Trophoblast cell (in vitro differentiated cells and primary cell): Measurements from ENCODE around the gene OR4E1.

Source experiments
- DNase-seq, 2 donors: peaks; one replicate each; pipeline ENCODE4 v3.0.0-alpha.2; 2016
- H2AFZ ChIP-seq: 2 replicates; pipeline ENCODE4 v1.6.1; 2013; ENCODE audit warnings: low read length, moderate library complexity, mild to moderate bottlenecking; ENCODE audit not compliant: insufficient read depth, poor library complexity
- H2AK5ac ChIP-seq: 2 replicates; pipeline ENCODE4 v1.6.1; 2013; ENCODE audit warnings: mild to moderate bottlenecking, low read length
- H2BK120ac ChIP-seq: 2 replicates; pipeline ENCODE4 v1.6.1; 2013; ENCODE audit warnings: low read length, mild to moderate bottlenecking, moderate library complexity; ENCODE audit not compliant: insufficient read depth, poor library complexity
- H2BK12ac ChIP-seq: 2 replicates; pipeline ENCODE4 v1.6.1; 2013; ENCODE audit warnings: mild to moderate bottlenecking, low read length, moderate library complexity
- H2BK5ac ChIP-seq: 2 replicates; pipeline ENCODE4 v1.6.1; 2013; ENCODE audit warnings: low read length, low read depth, moderate library complexity, mild to moderate bottlenecking; ENCODE audit not compliant: poor library complexity
- H3K14ac ChIP-seq: 2 replicates; pipeline ENCODE4 v1.6.1; 2013; ENCODE audit warnings: mild to moderate bottlenecking, low read length
- H3K18ac ChIP-seq: 2 replicates; pipeline ENCODE4 v1.6.1; 2013; ENCODE audit warnings: mild to moderate bottlenecking, low read length
- H3K23ac ChIP-seq: 2 replicates; pipeline ENCODE4 v1.6.1; 2013; ENCODE audit warnings: low read length
- H3K27ac ChIP-seq: 2 replicates; pipeline ENCODE4 v1.5.1; 2013; ENCODE audit warnings: low read depth, mild to moderate bottlenecking, inconsistent platforms, low read length, moderate library complexity
- H3K27me3 ChIP-seq: 2 replicates; pipeline ENCODE4 v1.6.1; 2013; ENCODE audit warnings: inconsistent platforms, mild to moderate bottlenecking, low read length, moderate library complexity; ENCODE audit not compliant: insufficient read depth
- H3K36me3 ChIP-seq, 2 experiments: 1 replicate in 1 of 2; 2 replicates in 1 of 2; pipeline ENCODE4 v1.6.1; 2013; ENCODE audit warnings: low read length in 2 of 2, mild to moderate bottlenecking in 2 of 2, moderate library complexity in 1 of 2; ENCODE audit not compliant: insufficient read depth in 2 of 2, control insufficient read depth in 1 of 2
- H3K4ac ChIP-seq: 2 replicates; pipeline ENCODE4 v1.6.1; 2013; ENCODE audit warnings: low read depth, mild to moderate bottlenecking, low read length, moderate library complexity
- H3K4me1 ChIP-seq, 2 experiments: 1 replicate in 1 of 2; 2 replicates in 1 of 2; pipeline ENCODE4 v1.6.1; 2013; ENCODE audit warnings: low read length in 2 of 2, mild to moderate bottlenecking in 2 of 2, moderate library complexity in 1 of 2; ENCODE audit not compliant: insufficient read depth in 2 of 2, control insufficient read depth in 1 of 2
- H3K4me2 ChIP-seq: 2 replicates; pipeline ENCODE4 v1.6.1; 2013; ENCODE audit warnings: inconsistent platforms, mild to moderate bottlenecking, low read length, moderate library complexity
- H3K4me3 ChIP-seq: 2 replicates; pipeline ENCODE4 v1.5.1; 2013; ENCODE audit warnings: mild to moderate bottlenecking, low read depth, low read length, inconsistent platforms
- H3K79me1 ChIP-seq: one replicate; pipeline ENCODE4 v1.6.1; 2013; ENCODE audit warnings: low read length
- H3K79me2 ChIP-seq: 2 replicates; pipeline ENCODE4 v1.6.1; 2013; ENCODE audit warnings: low read length, mild to moderate bottlenecking; ENCODE audit not compliant: control insufficient read depth, insufficient read depth, poor library complexity
- H3K9ac ChIP-seq: 2 replicates; pipeline ENCODE4 v1.6.1; 2013; ENCODE audit warnings: mild to moderate bottlenecking, low read length
- H3K9me3 ChIP-seq: 2 replicates; pipeline ENCODE4 v1.6.1; 2013; ENCODE audit warnings: low read depth, mild to moderate bottlenecking, control low read depth, inconsistent platforms, low read length; ENCODE audit not compliant: insufficient read depth
- H4K12ac ChIP-seq: 2 replicates; pipeline ENCODE4 v1.6.1; 2013; ENCODE audit warnings: low read depth, mild to moderate bottlenecking, low read length, moderate library complexity
- H4K8ac ChIP-seq: 2 replicates; pipeline ENCODE4 v1.6.1; 2013; ENCODE audit warnings: low read depth, mild to moderate bottlenecking, low read length, moderate library complexity
- H4K91ac ChIP-seq: one replicate; pipeline ENCODE4 v1.6.1; 2013; ENCODE audit warnings: low read depth, mild to moderate bottlenecking, low read length, moderate library complexity
- WGBS: extraction: QIAGEN DNeasy Blood & Tissue Kit; methylation state at CpG from one replicate; pipeline ENCODE4 v1.1.7; 2013; ENCODE audit warnings: missing lambda C conversion rate; ENCODE audit not compliant: insufficient read length, insufficient coverage; ENCODE audit errors: extremely low coverage; 5-methylcytosine and 5-hydroxymethylcytosine counted together

OR4E1 gene

DNA sequence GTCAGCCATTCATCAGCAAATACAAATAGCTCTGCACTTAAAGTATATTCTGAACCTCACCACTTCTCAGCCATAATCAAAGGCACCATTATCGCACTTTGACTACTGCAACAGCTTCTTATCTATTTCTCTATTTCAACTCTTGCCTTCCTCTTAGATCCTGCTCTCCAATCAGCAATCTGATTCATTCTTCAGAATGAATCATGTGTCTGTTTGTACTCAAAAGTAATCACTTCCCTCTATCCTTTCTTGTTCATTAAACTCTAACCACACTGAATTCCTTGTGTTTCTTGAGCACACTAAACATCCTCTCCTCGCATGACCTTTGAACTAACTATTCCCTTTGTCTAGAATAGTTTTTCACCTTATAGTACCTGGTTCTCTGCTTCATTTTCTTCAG lies 12.8 kb upstream of the OR4E1 start:
- no peak overlapping the region for H4K91ac ChIP-seq
- no peak for DNase-seq
- no peak overlapping the region for H4K8ac ChIP-seq
- no peak overlapping the region for H4K12ac ChIP-seq
- H3K23ac ChIP-seq: no peak overlapping the region
- H3K9me3 ChIP-seq: no peaks in the 10 kb centered on the region
- H2BK5ac ChIP-seq: no peak overlapping the region
- no peak overlapping the region for H2BK120ac ChIP-seq
- H3K4me3 ChIP-seq: no peak overlapping the region
- WGBS: no CpG with 5 or more reads among the region's 2 CpGs
- H3K27ac ChIP-seq: no peak overlapping the region
- H2AK5ac ChIP-seq: no peak overlapping the region
- H3K36me3 ChIP-seq: no peaks in the 10 kb centered on the region
- no peak overlapping the region for H3K4ac ChIP-seq
- H3K79me2 ChIP-seq: no peaks in the 10 kb centered on the region
- H2AFZ ChIP-seq: no peak overlapping the region
- H3K14ac ChIP-seq: no peak overlapping the region
- H3K79me1 ChIP-seq: no peaks in the 10 kb centered on the region
- no peaks in the 10 kb centered on the region for H3K4me1 ChIP-seq
- no peak overlapping the region for H3K4me2 ChIP-seq
- no peak overlapping the region for H3K18ac ChIP-seq
- H3K9ac ChIP-seq: no peak overlapping the region
- no peak overlapping the region for H2BK12ac ChIP-seq
- H3K27me3 ChIP-seq: no peaks in the 10 kb centered on the region

DNA sequence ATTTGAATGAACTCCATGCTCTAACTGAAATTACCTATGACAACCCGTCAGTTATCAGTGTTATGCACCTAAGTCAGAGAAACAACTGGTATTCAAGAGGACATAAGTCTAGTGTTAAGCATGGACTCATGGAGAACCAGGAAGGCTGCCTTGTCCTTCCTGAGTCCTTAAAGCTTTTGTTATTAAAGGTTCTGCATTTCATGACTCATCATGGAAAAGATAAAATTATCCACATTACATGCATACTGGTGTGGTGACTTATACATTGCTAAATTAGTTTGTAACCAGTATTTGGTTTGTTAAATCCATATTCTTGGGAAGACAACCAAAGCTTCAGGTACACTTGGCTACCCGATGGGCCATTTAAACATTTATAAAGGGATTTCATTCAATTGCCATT lies 6.5 kb upstream of the OR4E1 start:
- Histone ChIP-seq H4K8ac (no peak overlapping the region), H3K14ac (no peak overlapping the region), H3K18ac (no peak overlapping the region), H3K36me3 (no peaks in the 10 kb centered on the region), H3K4me3 (no peak overlapping the region), H3K4ac (no peak overlapping the region), H3K27ac (no peak overlapping the region), H4K91ac (no peak overlapping the region), H2BK5ac (no peak overlapping the region), H3K9me3 (no peaks in the 10 kb centered on the region), H3K4me2 (no peak overlapping the region), H3K79me2 (no peaks in the 10 kb centered on the region), H2AFZ (no peak overlapping the region), H2BK12ac (no peak overlapping the region), H3K23ac (no peak overlapping the region), H2AK5ac (no peak overlapping the region), H2BK120ac (no peak overlapping the region), H4K12ac (no peak overlapping the region), H3K4me1 (no peaks in the 10 kb centered on the region), H3K79me1 (no peaks in the 10 kb centered on the region), H3K27me3 (no peaks in the 10 kb centered on the region), H3K9ac (no peak overlapping the region)
- DNase-seq: peak; percentile 58 to 86
- no CpG with 5 or more reads among the region's 2 CpGs for WGBS

DNA sequence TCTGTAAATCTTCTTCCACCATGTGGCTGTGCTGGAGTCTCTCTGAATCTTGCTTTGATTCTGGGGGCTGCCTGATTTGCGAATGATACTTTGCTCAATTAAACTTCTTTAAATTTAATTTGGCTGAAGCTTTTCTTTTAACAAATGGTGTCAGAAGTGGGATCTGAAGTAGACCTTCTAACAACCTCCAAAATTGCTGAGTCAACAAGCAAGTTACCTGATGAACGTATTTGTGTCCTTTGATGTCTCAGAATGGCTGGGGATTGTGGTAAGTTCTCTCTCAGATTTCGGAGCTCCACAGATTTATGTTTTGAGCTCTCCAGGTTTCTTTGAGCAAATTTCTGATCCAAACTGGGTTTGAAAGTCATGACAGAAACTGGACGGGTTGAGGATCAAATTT lies 1.9 kb upstream of the OR4E1 start:
- Histone ChIP-seq H3K27me3 (no peaks in the 10 kb centered on the region), H3K9me3 (no peaks in the 10 kb centered on the region), H2BK120ac (no peak overlapping the region), H3K9ac (no peak overlapping the region), H2BK12ac (no peak overlapping the region), H3K4ac (no peak overlapping the region), H3K4me2 (no peak overlapping the region), H3K14ac (no peak overlapping the region), H4K8ac (no peak overlapping the region), H4K91ac (no peak overlapping the region), H2AK5ac (no peak overlapping the region), H3K4me3 (no peak overlapping the region), H3K4me1 (no peaks in the 10 kb centered on the region), H3K36me3 (no peaks in the 10 kb centered on the region), H2AFZ (no peak overlapping the region), H3K18ac (no peak overlapping the region), H2BK5ac (no peak overlapping the region), H3K79me1 (no peaks in the 10 kb centered on the region), H4K12ac (no peak overlapping the region), H3K27ac (no peak overlapping the region), H3K23ac (no peak overlapping the region), H3K79me2 (no peaks in the 10 kb centered on the region)
- DNase-seq: no peak
- no CpG with 5 or more reads among the region's 4 CpGs for WGBS

DNA sequence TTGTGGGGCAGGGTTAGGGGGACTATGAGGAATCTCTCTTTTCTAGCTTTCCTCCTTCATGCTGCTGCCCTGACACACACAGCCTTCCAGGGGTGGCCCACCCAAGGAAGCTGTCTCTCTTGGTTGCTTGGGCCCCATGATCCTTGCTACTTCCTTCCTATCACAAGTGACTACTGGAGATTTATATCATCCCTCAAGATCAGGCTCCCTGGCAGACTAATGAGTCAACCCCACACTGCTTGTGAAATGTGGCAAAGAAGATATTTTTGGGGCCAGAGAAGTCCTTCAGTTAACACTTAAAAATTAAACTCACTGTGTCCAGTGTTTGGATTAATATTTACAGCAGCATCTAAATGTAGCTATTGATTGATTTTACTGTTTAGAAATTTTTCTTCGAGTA lies 1.5 kb downstream of the OR4E1 start:
- H3K9me3 ChIP-seq: no peaks in the 10 kb centered on the region

More for the DNA sequence above, 1.5 kb downstream of the OR4E1 start:
- no peak overlapping the region for H2BK12ac ChIP-seq
- no peak overlapping the region for H4K12ac ChIP-seq
- H2AFZ ChIP-seq: no peak overlapping the region
- no peaks in the 10 kb centered on the region for H3K4me1 ChIP-seq
- H3K23ac ChIP-seq: no peak overlapping the region
- no peak overlapping the region for H3K9ac ChIP-seq
- H3K4me2 ChIP-seq: no peak overlapping the region
- no peak overlapping the region for H3K4ac ChIP-seq
- H4K8ac ChIP-seq: no peak overlapping the region
- no peaks in the 10 kb centered on the region for H3K79me1 ChIP-seq
- no peak overlapping the region for H3K18ac ChIP-seq
- H3K79me2 ChIP-seq: no peaks in the 10 kb centered on the region
- no peaks in the 10 kb centered on the region for H3K36me3 ChIP-seq
- H3K14ac ChIP-seq: no peak overlapping the region
- no peak overlapping the region for H3K27ac ChIP-seq
- no peak overlapping the region for H3K4me3 ChIP-seq
- no peak for DNase-seq
- no peaks in the 10 kb centered on the region for H3K27me3 ChIP-seq
- H2BK5ac ChIP-seq: no peak overlapping the region
- H2BK120ac ChIP-seq: no peak overlapping the region
- no peak overlapping the region for H2AK5ac ChIP-seq
- no CpG with 5 or more reads among the region's 1 CpG for WGBS
- no peak overlapping the region for H4K91ac ChIP-seq
